GM20000 (cell line): ENCODE data around the gene HERPUD1.
"Not testable (repeated sequence)": the region's sequence is repeated elsewhere in the genome, so short reads cannot be mapped to it uniquely, and the experiment has no call there.

ENCODE experiments used
- DNase-seq: peaks from one replicate; pipeline ENCODE4 v3.0.0; 2012; ENCODE audit warnings: low spot score
- CTCF ChIP-seq: IDR thresholded peaks from 2 replicates; pipeline ENCODE4 v1.5.1; 2012; ENCODE audit warnings: mild to moderate bottlenecking, control low read depth; ENCODE audit errors: extremely low read depth, missing control alignments

HERPUD1 gene

GRCh38 chr16:56985288-56985961 is 53.5 kb downstream of the HERPUD1 start:
- no peak for DNase-seq
- no peak for TF ChIP-seq CTCF

GRCh38 chr16:56985962-56986360 is 54.0 kb downstream of the HERPUD1 start:
- no peak for TF ChIP-seq CTCF
- no peak for DNase-seq

GRCh38 chr16:56986361-56986760 is 54.4 kb downstream of the HERPUD1 start:
- no peak for DNase-seq
- TF ChIP-seq CTCF: no peak

- DNase-seq: not testable (repeated sequence)
Observed at GRCh38 chr16:56986908-56987307, 55.0 kb downstream of the HERPUD1 start.

- TF ChIP-seq CTCF: no peak
- DNase-seq: no peak
Observed at GRCh38 chr16:56987692-56988091, 55.8 kb downstream of the HERPUD1 start.

- DNase-seq: no peak
- no peak for TF ChIP-seq CTCF
Observed at GRCh38 chr16:56988161-56988947, 56.4 kb downstream of the HERPUD1 start.

GRCh38 chr16:56988948-56989945 is 57.3 kb downstream of the HERPUD1 start, which contains the start of gene NLRC5:
TSS of gene NLRC5 (plus strand) at chr16:56989557. CDS start at chr16:57020713, 31,156 bp downstream.
- TF ChIP-seq CTCF: no peak
- DNase-seq: peak; percentile 85
